ENCODE results near the gene MMP25. TPM values are rescaled to one million over a fixed set of nuclear protein-coding genes. Genes with fewer than 3 reads are reported as not detected.

MMP25 gene
- total RNA-seq, 1 experiment from 2014 or later, result 0.26 TPM

GRCh38 chr16:3013491-3013951 is 32.8 kb upstream of the MMP25 start:
- DNase-seq (ENCODE audit: unreplicated experiment), result no peak
- Mint-ChIP-seq H3K27me3 (ENCODE audit: insufficient read depth, unreplicated experiment) (no peaks in the 10 kb centered on the region), H3K4me3 (ENCODE audit: unreplicated experiment) (no peak overlapping the region), H3K27ac (ENCODE audit: low read depth, unreplicated experiment) (no peak overlapping the region), H3K9me3 (ENCODE audit: unreplicated experiment) (no peaks in the 10 kb centered on the region), H3K4me1 (ENCODE audit: insufficient read depth, unreplicated experiment) (no peaks in the 10 kb centered on the region), H3K36me3 (ENCODE audit: insufficient read depth, unreplicated experiment) (no peaks in the 10 kb centered on the region)
- POLR2A ChIA-PET, result interaction anchor here (0.5 to 0.6 kb wide), 2 partner anchors 33 to 255 kb away, joined by 3 read pairs; no protein-coding TSS in a partner anchor
- CTCF ChIA-PET, result interaction anchor here (0.7 kb wide), 1 partner anchor 92 kb away, joined by 3 read pairs; no protein-coding TSS in a partner anchor
- BruUV-seq (replicated peaks), result no TSS peak
- intact Hi-C loops (cut with micrococcal nuclease), result no loop called here
- no peak for TF ChIP-seq CTCF (IDR thresholded peaks at IDR 0.05; ENCODE audit: unreplicated experiment)

- H3K27me3 Mint-ChIP-seq (ENCODE audit: insufficient read depth, unreplicated experiment), result no peaks in the 10 kb centered on the region
- no peaks in the 10 kb centered on the region for H3K4me1 Mint-ChIP-seq (ENCODE audit: insufficient read depth, unreplicated experiment)
- BruUV-seq (replicated peaks), result no TSS peak
- DNase-seq (ENCODE audit: unreplicated experiment), result no peak
- H3K9me3 Mint-ChIP-seq (ENCODE audit: unreplicated experiment), result no peaks in the 10 kb centered on the region
- ChIA-PET CTCF (interaction anchor here (0.6 to 0.7 kb wide), 3 partner anchors 76 to 98 kb away, joined by 3 to 6 read pairs (median 3); no protein-coding TSS in a partner anchor), POLR2A (interaction anchor here (0.5 kb wide), 1 partner anchor 33 kb away, joined by 3 read pairs; no protein-coding TSS in a partner anchor)
- intact Hi-C loops (cut with micrococcal nuclease), result no loop called here
- no peak overlapping the region for H3K4me3 Mint-ChIP-seq (ENCODE audit: unreplicated experiment)
- no peaks in the 10 kb centered on the region for H3K36me3 Mint-ChIP-seq (ENCODE audit: insufficient read depth, unreplicated experiment)
- TF ChIP-seq CTCF (IDR thresholded peaks at IDR 0.05; ENCODE audit: unreplicated experiment), result no peak
- no peak overlapping the region for H3K27ac Mint-ChIP-seq (ENCODE audit: low read depth, unreplicated experiment)
These were observed 32.2 kb upstream of the MMP25 start for GRCh38 chr16:3013998-3014690.

DNA sequence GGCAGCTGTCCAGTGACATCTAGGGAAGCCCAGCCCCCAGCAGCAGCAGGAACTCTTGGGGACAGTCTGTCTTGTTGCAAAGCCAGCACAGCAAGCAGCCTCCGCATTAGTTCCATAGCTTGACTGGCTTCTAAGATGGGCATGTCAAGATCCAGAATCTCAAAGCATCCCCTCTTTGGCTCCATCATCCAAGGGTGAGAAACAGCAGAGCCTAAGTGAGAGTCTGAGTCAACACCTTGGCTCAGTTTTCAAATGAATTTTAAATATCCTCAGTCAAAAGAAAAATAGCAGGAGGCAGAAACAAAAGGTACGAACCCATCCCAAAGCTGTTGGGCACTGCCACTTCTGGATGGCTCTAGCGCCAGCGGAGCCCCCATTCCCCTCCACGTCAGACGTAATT is 31.4 kb upstream of the MMP25 start:
- no peaks in the 10 kb centered on the region for H3K27me3 Mint-ChIP-seq (ENCODE audit: insufficient read depth, unreplicated experiment)
- BruUV-seq (replicated peaks), result no TSS peak
- no peaks in the 10 kb centered on the region for H3K9me3 Mint-ChIP-seq (ENCODE audit: unreplicated experiment)
- no peak for DNase-seq (ENCODE audit: unreplicated experiment)
- CTCF ChIA-PET, result interaction anchor here (0.6 kb wide), 1 partner anchor 114 kb away, joined by 3 read pairs; no protein-coding TSS in a partner anchor
- H3K36me3 Mint-ChIP-seq (ENCODE audit: insufficient read depth, unreplicated experiment), result no peaks in the 10 kb centered on the region
- no peak overlapping the region for H3K4me3 Mint-ChIP-seq (ENCODE audit: unreplicated experiment)
- TF ChIP-seq CTCF (IDR thresholded peaks at IDR 0.05; ENCODE audit: unreplicated experiment), result no peak
- intact Hi-C loops (cut with micrococcal nuclease), result no loop called here
- no peak overlapping the region for H3K27ac Mint-ChIP-seq (ENCODE audit: low read depth, unreplicated experiment)
- H3K4me1 Mint-ChIP-seq (ENCODE audit: insufficient read depth, unreplicated experiment), result no peaks in the 10 kb centered on the region
- POLR2A ChIA-PET, result no interaction called here

DNA sequence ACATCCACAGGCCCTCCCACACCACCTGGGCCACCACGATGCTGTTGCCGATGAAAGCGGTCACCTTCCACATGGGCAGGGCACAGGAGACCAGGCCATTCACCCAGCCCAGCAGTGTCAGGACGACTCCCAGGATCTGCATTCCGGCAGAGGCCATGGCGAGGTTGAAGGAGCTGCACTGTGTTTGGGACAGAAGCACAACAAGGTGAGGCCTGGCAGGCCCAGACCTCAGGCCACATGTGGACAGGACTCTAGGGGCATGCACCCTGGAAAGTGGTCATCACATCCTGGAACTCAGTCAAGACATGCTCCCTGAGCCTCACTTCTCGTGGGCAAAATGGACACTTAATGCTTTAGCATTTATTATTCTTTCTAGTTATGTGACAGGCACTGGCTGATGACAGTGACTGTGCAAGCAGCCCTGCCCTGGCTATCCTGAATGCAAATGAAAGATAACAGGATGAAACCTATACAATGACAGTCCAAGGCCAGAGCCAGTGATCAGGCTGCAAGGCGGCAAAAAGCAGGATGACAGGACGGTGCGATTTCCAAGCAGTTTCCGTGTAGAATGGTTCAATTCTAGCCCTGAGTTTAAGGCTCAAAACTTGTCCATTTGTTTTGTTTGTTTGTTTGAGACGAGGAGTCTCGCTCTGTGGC is 30.4 kb upstream of the MMP25 start:
- H3K36me3 Mint-ChIP-seq (ENCODE audit: insufficient read depth, unreplicated experiment), result no peaks in the 10 kb centered on the region
- ChIA-PET POLR2A (no interaction called here), CTCF (no interaction called here)
- no peak overlapping the region for H3K27ac Mint-ChIP-seq (ENCODE audit: low read depth, unreplicated experiment)
- DNase-seq (ENCODE audit: unreplicated experiment), result no peak
- BruUV-seq (replicated peaks), result no TSS peak
- no peaks in the 10 kb centered on the region for H3K27me3 Mint-ChIP-seq (ENCODE audit: insufficient read depth, unreplicated experiment)
- intact Hi-C loops (cut with micrococcal nuclease), result no loop called here
- H3K4me1 Mint-ChIP-seq (ENCODE audit: insufficient read depth, unreplicated experiment), result no peaks in the 10 kb centered on the region
- no peaks in the 10 kb centered on the region for H3K9me3 Mint-ChIP-seq (ENCODE audit: unreplicated experiment)
- no peak for TF ChIP-seq CTCF (IDR thresholded peaks at IDR 0.05; ENCODE audit: unreplicated experiment)
- H3K4me3 Mint-ChIP-seq (ENCODE audit: unreplicated experiment), result no peak overlapping the region

Data from MCF 10A (cell line).